ENCODE data around the gene DCUN1D3.

DCUN1D3 gene

DNA sequence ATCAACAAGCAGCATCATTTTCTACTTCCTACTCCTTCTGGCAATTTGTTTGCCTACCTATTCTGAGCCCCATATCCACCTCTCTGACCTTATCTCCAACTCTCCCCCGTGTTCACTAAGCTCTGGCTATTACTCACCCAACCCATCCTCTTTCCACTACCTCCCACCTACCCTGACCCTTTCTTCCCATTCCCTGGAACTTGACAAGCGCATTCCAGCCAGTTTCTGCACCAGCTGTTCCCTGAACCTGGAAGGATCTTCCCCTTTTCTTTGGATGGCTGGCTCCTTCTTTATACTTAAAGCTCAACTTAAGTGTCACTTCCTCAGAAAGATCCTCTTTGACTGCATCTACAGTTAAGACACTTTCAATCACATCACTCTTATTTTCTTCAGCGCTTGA lies 2.2 kb downstream of the DCUN1D3 start:
- H3K27me3 ChIP-seq (replicated peaks) = no peaks in the 10 kb centered on the region
- DNase-seq = no peak
- TF ChIP-seq, protein P1, sequence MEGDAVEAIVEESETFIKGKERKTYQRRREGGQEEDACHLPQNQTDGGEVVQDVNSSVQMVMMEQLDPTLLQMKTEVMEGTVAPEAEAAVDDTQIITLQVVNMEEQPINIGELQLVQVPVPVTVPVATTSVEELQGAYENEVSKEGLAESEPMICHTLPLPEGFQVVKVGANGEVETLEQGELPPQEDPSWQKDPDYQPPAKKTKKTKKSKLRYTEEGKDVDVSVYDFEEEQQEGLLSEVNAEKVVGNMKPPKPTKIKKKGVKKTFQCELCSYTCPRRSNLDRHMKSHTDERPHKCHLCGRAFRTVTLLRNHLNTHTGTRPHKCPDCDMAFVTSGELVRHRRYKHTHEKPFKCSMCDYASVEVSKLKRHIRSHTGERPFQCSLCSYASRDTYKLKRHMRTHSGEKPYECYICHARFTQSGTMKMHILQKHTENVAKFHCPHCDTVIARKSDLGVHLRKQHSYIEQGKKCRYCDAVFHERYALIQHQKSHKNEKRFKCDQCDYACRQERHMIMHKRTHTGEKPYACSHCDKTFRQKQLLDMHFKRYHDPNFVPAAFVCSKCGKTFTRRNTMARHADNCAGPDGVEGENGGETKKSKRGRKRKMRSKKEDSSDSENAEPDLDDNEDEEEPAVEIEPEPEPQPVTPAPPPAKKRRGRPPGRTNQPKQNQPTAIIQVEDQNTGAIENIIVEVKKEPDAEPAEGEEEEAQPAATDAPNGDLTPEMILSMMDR (IDR thresholded peaks at IDR 0.05; ENCODE audit: low read depth, low read length, missing control alignments) = no peak
- in situ Hi-C loops (cut with HindIII; ENCODE audit: low pct_ligation_motif_present, low sequenced_read_pairs) = no loop called here
- peaks cover 8% of the 10 kb centered on the region for H3K36me3 ChIP-seq (replicated peaks)
- no peak overlapping the region for H3K4me3 ChIP-seq (ENCODE audit: low read depth, low read length)
- H3K27ac ChIP-seq = peak overlapping the region; percentile 11

DNA sequence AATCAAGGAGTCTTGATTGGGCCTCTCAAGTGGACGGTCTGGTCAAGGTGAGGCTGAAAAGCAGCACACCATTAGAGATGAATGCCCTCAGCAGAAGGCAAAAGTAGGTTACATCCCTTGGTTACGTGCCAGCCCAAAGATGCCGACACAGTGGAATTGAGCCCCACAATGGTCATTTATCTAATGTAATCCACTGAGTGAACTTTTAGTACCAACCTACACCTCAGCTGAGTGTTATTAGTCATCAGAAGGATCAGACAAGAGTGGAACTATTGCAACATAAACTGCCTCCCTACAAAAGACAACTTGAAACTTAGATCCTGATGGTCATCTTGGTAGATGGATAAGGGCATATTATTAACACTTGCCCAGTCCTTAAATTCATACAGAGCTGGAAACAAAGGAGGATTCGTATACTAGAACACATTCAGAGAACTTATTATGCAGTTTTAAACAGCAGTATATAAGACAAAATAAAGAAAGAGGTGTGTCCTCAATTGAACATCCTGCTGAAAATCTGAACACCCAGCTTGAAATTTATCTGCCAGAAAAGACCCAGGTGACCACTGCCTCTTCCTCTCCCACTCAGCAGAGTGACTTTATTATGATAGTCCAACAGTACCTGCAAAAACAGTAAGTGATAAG lies 2.8 kb downstream of the DCUN1D3 start:
- peaks cover 8% of the 10 kb centered on the region for H3K36me3 ChIP-seq (replicated peaks)
- H3K27ac ChIP-seq = peak overlapping the region; percentile 11
- DNase-seq = peak; percentile 36
- TF ChIP-seq, protein P1 (IDR thresholded peaks at IDR 0.05; ENCODE audit: low read depth, low read length, missing control alignments) = no peak
- no peak overlapping the region for H3K4me3 ChIP-seq (ENCODE audit: low read depth, low read length)
- in situ Hi-C loops (cut with HindIII; ENCODE audit: low pct_ligation_motif_present, low sequenced_read_pairs) = no loop called here
- H3K27me3 ChIP-seq (replicated peaks) = no peaks in the 10 kb centered on the region

DNA sequence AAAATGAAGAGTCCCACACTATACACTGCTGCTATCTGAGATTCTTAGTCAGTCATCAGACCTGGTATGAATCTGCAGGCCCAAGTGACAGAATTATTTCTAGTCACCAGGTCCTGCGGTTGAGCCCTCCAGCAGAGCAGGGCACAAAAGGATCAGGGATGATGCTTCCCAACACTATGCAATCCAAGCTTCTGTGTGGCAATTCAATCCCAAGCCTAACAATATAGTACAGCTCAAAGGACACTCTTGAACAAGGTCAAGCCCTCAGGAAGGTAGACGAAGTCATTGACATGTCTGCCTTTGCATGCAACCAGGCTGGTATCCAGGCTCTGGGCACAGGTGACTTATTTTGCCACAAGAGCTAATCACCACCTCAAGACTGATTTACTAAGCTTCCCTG lies 5.8 kb downstream of the DCUN1D3 start:
- in situ Hi-C loops (cut with HindIII; ENCODE audit: low pct_ligation_motif_present, low sequenced_read_pairs) = no loop called here
- H3K27me3 ChIP-seq (replicated peaks) = no peaks in the 10 kb centered on the region
- no peak overlapping the region for H3K4me3 ChIP-seq (ENCODE audit: low read depth, low read length)
- peaks cover 8% of the 10 kb centered on the region for H3K36me3 ChIP-seq (replicated peaks)
- DNase-seq = no peak
- TF ChIP-seq, protein P1 (IDR thresholded peaks at IDR 0.05; ENCODE audit: low read depth, low read length, missing control alignments) = no peak
- H3K27ac ChIP-seq = no peak overlapping the region

DNA sequence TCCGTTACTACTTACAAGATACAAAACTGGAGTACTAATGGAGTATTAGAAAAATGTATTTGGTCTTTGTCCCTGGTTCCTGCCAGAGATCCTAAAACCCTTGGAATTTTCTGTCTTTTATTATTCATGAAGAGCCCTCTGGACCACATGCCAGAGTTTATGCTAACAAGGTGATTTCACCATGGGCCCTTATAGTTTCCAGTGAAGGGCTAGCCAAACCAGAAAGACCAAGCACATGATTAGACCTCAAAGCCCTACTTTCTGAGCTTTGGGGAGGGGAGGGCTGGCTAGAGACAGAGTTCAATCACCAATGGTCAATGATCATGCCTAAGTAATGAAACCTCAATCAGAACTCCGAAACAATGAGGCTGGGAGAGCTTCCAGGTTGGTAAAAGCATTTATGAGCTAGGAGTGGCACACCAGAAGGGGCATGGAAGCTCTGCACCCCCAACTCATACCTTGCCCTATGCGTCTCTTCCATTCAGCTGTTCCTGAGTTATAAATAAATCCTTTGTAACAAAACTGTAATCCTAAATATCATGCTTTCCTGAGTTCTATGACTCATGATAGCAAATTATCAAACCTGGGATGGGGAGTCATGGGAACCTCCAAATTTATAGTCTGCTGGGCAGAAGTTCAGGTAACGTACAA lies 10.4 kb downstream of the DCUN1D3 start:
- in situ Hi-C loops (cut with HindIII; ENCODE audit: low pct_ligation_motif_present, low sequenced_read_pairs) = no loop called here
- H3K36me3 ChIP-seq (replicated peaks) = peaks cover 7% of the 10 kb centered on the region
- TF ChIP-seq, protein P1 (IDR thresholded peaks at IDR 0.05; ENCODE audit: low read depth, low read length, missing control alignments) = no peak
- H3K4me3 ChIP-seq (ENCODE audit: low read depth, low read length) = no peak overlapping the region
- no peaks in the 10 kb centered on the region for H3K27me3 ChIP-seq (replicated peaks)
- H3K27ac ChIP-seq = no peak overlapping the region
- no peak for DNase-seq

DNA sequence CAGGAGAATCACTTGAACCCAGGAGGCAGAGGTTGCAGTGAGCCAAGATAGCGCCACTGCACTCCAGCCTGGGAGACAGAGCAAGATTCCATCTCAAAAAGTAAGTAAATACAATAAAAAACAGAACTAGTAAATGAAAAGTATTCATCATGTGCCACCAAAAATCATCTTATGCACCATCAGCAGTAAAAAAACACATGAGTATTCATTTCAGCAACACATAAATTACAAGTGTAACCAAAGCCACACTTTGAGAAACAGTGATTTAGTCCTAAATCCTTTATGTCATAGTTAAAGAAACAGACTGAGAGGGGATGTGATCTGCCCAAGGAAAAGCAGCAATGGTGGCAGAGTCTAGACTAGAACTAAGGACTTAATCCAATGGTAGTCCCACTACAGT lies 13.0 kb downstream of the DCUN1D3 start:
- Histone ChIP-seq H3K4me3 (ENCODE audit: low read depth, low read length) (no peak overlapping the region), H3K27me3 (replicated peaks) (no peaks in the 10 kb centered on the region), H3K27ac (no peak overlapping the region), H3K36me3 (replicated peaks) (peaks cover 5% of the 10 kb centered on the region)
- TF ChIP-seq, protein P1 (IDR thresholded peaks at IDR 0.05; ENCODE audit: low read depth, low read length, missing control alignments) = no peak
- in situ Hi-C loops (cut with HindIII; ENCODE audit: low pct_ligation_motif_present, low sequenced_read_pairs) = no loop called here
- DNase-seq = no peak
